Colonic mucosa (tissue), 4 donors: ENCODE measurements around the gene PAN3. TPM values are rescaled to one million over a fixed set of nuclear protein-coding genes. Genes with fewer than 3 reads are reported as not detected.

Experiments
- DNase-seq: peaks from one replicate; pipeline ENCODE4 v3.0.0-alpha.2; 2020
- H3K27ac ChIP-seq: fragments of 200-600 bp; one replicate; pipeline ENCODE4 v1.8.0; 2021
- H3K27me3 ChIP-seq: fragments of 200-600 bp; one replicate; pipeline ENCODE4 v1.8.0; 2021
- H3K36me3 ChIP-seq: fragments of 200-600 bp; one replicate; pipeline ENCODE4 v1.8.0; 2021
- H3K4me1 ChIP-seq: fragments of 200-600 bp; one replicate; pipeline ENCODE4 v1.8.0; 2021; ENCODE audit warnings: mild to moderate bottlenecking
- H3K4me3 ChIP-seq: fragments of 200-600 bp; one replicate; pipeline ENCODE4 v1.8.0; 2021
- H3K9ac ChIP-seq, 2 donors: one replicate each; pipeline ENCODE4 v1.7.0; 2013; ENCODE audit warnings: control low read depth in 2 of 2, low read depth in 2 of 2, low read length in 2 of 2
- H3K9me3 ChIP-seq: fragments of 200-600 bp; one replicate; pipeline ENCODE4 v1.8.0; 2021
- CTCF ChIP-seq: fragments of 200-600 bp; IDR thresholded peaks from one replicate; pipeline ENCODE4 v1.8.0; 2022; ENCODE audit warnings: antibody characterized with exemption, mild to moderate bottlenecking
- intact Hi-C: fragments of 100-400 bp; cut with DNase I; formaldehyde crosslinking; loops from one replicate; pipeline ENCODE4 v1.14.1; 2022
- total RNA-seq, 2 donors: library from RNA; stranded (reverse); fragmentation: NEBNext Ultra II Directional in 1 of 2; extraction: Animal tissue kit (Norgen Biotek cat#: 25700) in 1 of 2; gene quantifications; one replicate each; pipeline ENCODE4 v1.2.1, GENCODE V29; 2021
- donor health status: healthy.
- donor health status: DM: no; HTN: no; CAD: no.
- donor health status: DM: no; HTN: no; CAD: no.

Gene PAN3
- total RNA-seq, 2 donors from 2014 or later = 29.3 to 38.7 TPM

- intact Hi-C loops = no loop called here
- H3K9ac ChIP-seq = no peak overlapping the region
- TF ChIP-seq CTCF = no peak
- H3K9me3 ChIP-seq = no peaks in the 10 kb centered on the region
- H3K27me3 ChIP-seq = no peaks in the 10 kb centered on the region
- no peak overlapping the region for H3K27ac ChIP-seq
- H3K4me3 ChIP-seq = no peak overlapping the region
- H3K4me1 ChIP-seq = no peaks in the 10 kb centered on the region
- H3K36me3 ChIP-seq = no peaks in the 10 kb centered on the region
- no peak for DNase-seq
These were observed 205.8 kb downstream of the PAN3 start for GRCh38 chr13:28344163-28344562.

Other genes starting within 250 kb of the PAN3 start
- gene PDX1, start 218.5 kb upstream of the PAN3 start, total RNA-seq = under 1 TPM; 0.35 to 0.54 TPM
- gene CDX2, start 169.2 kb upstream of the PAN3 start, total RNA-seq = 100 to 1,000 TPM; 271 to 391 TPM
- 10 to 100 TPM; 26.9 to 40.7 TPM for gene URAD, start 149.9 kb upstream of the PAN3 start, total RNA-seq
- under 1 TPM in 1 of 2 donors, not detected in 1; 0.19 TPM for gene FLT3, start 38.0 kb upstream of the PAN3 start, total RNA-seq